ENCODE results near the gene PIP5K1B. TPM values are rescaled to one million over a fixed set of nuclear protein-coding genes. Genes with fewer than 3 reads are reported as not detected.

Gene PIP5K1B
- total and polyA plus RNA-seq, 2 of the 13 experiments (the other 11 are each of a cell fraction or from before 2014, with no cell fraction given) = 15.8 to 17.5 TPM

- TF ChIP-seq BRF2 (CRISPR knock-in tag; IDR thresholded peaks at IDR 0.05) (no peak), RBAK (CRISPR knock-in tag; IDR thresholded peaks at IDR 0.05) (no peak), GATAD1 (CRISPR knock-in tag; IDR thresholded peaks at IDR 0.05) (0 out of 2 replicates have a peak, but pooled peaks have one; percentile 27), ZBTB44 (CRISPR knock-in tag; IDR thresholded peaks at IDR 0.05) (no peak), GLI4 (CRISPR knock-in tag; IDR thresholded peaks at IDR 0.05; ENCODE audit: borderline replicate concordance) (no peak), HOMEZ (CRISPR knock-in tag; IDR thresholded peaks at IDR 0.05; ENCODE audit: low read depth) (no peak), ZSCAN31 (CRISPR knock-in tag; IDR thresholded peaks at IDR 0.05; ENCODE audit: low read depth) (no peak), ZNF33B (CRISPR knock-in tag; IDR thresholded peaks at IDR 0.05) (no peak), RARG (CRISPR knock-in tag; IDR thresholded peaks at IDR 0.05; ENCODE audit: low read depth) (no peak), KMT2A (CRISPR knock-in tag; IDR thresholded peaks at IDR 0.05) (peak; percentile 43; the same call in 1 of the 2 replicates), ZNF781 (CRISPR knock-in tag; IDR thresholded peaks at IDR 0.05; ENCODE audit: borderline replicate concordance, not compliant biosample characterization) (no peak), ZNF264 (CRISPR knock-in tag; IDR thresholded peaks at IDR 0.05) (0 out of 2 replicates have a peak, but pooled peaks have one; percentile 29), ZNF788 (CRISPR knock-in tag; IDR thresholded peaks at IDR 0.05; ENCODE audit: borderline replicate concordance) (no peak), ZNF451 (CRISPR knock-in tag; IDR thresholded peaks at IDR 0.05) (0 out of 2 replicates have a peak, but pooled peaks have one; percentile 22), FOXA1 (IDR thresholded peaks at IDR 0.05) (no peak), FOXA1 (CRISPR knock-in tag; IDR thresholded peaks at IDR 0.05) (no peak), MYNN (CRISPR knock-in tag; IDR thresholded peaks at IDR 0.05; ENCODE audit: low read depth) (no peak), SPEN (CRISPR knock-in tag; IDR thresholded peaks at IDR 0.05; ENCODE audit: low read depth) (no peak), SNAPC5 (CRISPR knock-in tag; IDR thresholded peaks at IDR 0.05; ENCODE audit: borderline replicate concordance) (no peak), TAF1 (CRISPR knock-in tag; IDR thresholded peaks at IDR 0.05) (no peak), GZF1 (CRISPR knock-in tag; IDR thresholded peaks at IDR 0.05) (no peak), ZNF280D (CRISPR knock-in tag; IDR thresholded peaks at IDR 0.05) (no peak), SAP130 (CRISPR knock-in tag; IDR thresholded peaks at IDR 0.05; ENCODE audit: low read depth) (peak; percentile 51; the same call in 1 of the 2 replicates)
These were observed 707 bp downstream of the PIP5K1B start (continued) for GRCh38 chr9:68705531-68706362.
